NOMO-1 treated with dmso at 0.1 percent for 144 hours (cell line): ENCODE data around the gene ZNF574.
"Not testable (repeated sequence)": the region's sequence is repeated elsewhere in the genome, so short reads cannot be mapped to it uniquely, and the experiment has no call there.

Source experiments
- DNase-seq: peaks from one replicate; lab custom pipeline; 2025; ENCODE audit not compliant: unreplicated experiment; lab: John Stamatoyannopoulos, UW

ZNF574 gene

GRCh38 chr19:42098781-42099180 is 22.8 kb downstream of the ZNF574 start:
- DNase-seq: no peak

- DNase-seq: no peak
Observed at GRCh38 chr19:42099336-42099925, 23.5 kb downstream of the ZNF574 start.

DNA sequence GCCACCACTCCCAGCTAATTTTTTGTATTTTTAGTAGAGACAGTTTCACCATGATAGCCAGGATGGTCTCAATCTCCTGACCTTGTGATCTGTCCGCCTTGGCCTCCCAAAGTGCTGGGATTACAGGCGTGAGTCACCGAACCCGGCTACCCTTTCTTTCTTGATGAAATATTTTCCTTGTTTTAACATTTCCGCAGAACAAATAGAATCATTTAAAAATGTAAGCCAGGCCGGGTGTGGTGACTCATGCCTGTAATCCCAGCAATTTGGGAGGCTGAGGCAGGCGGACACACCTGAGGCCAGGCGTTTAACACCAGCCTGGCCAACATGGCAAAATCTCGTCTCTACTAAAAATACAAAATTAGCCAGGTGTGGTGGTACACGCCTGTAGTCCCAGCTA is 24.3 kb downstream of the ZNF574 start:
- not testable (repeated sequence) for DNase-seq

DNA sequence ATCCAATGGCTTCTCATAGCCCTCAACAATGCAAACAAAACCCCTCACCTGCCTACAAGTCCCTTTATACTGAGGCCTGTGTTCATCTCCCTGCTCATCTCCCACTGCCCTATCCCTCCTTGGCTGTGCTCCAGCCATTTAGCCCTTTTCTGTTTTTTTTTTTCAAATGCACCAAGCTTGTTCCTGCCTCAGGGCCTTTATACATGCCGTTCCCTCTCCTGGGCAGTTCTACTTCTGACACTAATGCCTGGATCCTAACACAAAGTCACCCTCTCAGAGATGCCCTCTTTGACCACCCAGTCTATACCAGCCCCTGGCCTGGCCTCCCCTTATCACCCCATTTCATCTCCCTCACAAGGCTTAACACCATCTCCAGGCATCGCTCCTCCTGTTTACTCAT is 26.9 kb downstream of the ZNF574 start:
- no peak for DNase-seq

- DNase-seq: no peak
Observed at GRCh38 chr19:42105368-42105767, 29.4 kb downstream of the ZNF574 start.

DNA sequence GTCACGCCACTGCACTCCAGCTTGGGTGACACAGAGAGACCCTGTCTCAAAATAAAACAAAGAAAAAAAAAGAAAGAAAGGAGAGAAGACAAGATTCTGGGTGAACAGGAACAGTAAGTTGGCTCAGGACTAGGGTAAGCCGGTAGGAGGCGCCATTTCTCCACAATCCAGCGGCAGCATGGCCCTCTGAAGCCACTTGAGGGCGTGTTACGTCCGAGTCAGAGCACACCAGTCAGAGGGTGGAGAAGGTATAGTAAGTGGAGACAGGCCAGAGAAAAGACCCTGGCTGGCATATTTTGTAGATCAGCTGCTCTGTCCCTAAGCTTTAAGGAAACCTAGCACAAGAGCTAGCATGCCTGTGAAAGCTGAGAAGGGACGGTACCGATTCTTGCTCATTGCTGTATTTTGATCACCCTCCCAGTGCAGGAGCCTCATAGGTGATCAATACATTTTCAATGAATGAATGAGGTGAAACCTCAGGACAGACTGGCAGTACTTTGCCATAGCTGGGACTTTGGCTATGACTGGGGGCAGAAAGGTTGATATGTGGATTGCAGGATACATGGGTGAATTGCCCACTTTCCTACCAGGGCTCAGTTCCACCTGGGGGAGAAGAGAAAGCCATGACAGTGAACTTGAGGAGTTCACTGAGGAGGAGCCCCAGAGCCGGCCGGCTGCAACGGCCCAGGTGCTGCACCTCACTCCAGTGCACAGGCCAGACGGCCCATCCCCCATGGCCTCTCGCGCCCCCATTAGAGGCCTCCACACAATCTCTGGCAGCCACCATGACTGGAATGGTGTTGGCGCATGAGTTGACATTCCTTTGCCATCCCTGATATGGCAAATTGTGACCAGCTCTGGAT is 32.8 kb downstream of the ZNF574 start:
- peak; percentile 80 for DNase-seq

DNA sequence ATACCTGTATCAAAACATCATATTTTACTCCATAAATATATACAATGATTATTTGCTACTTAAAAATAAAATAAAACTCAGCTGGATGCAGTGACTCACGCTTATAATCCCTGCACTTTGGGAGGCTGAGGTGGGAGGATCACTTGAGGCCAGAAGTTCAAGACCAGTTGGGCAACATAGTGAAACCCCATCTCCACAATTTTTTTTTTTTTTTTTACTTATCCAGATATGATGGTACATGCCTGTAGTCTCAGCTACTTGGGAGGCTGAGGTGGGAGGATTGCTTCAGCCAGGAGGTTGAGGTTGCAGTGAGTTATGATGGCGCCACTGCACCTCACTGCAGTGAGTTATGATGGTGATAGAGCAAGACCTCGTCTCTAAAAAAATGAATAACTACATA is 33.9 kb downstream of the ZNF574 start:
- no peak for DNase-seq

DNA sequence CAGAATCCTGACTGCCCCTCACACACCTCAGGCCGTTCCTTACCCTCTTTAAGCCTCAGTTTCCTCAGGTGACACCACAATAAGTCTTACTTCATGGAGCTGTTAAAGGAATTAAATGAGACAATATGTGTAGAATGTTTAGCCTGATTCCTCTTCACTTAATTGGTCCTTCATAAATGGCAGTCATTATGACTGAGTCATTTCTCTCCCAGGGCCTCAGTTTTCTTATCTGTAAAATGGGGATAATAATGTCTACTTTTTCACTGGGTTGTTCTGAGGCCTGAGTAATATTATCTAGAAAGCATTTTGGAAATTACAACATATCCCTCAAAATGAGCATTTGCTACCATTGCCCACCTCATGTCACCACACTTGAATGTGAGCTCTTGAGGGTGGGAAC is 34.7 kb downstream of the ZNF574 start:
- no peak for DNase-seq

- no peak for DNase-seq
Observed at GRCh38 chr19:42111384-42111783, 35.4 kb downstream of the ZNF574 start.

- DNase-seq: no peak
Observed at GRCh38 chr19:42111811-42112210, 35.8 kb downstream of the ZNF574 start.

DNA sequence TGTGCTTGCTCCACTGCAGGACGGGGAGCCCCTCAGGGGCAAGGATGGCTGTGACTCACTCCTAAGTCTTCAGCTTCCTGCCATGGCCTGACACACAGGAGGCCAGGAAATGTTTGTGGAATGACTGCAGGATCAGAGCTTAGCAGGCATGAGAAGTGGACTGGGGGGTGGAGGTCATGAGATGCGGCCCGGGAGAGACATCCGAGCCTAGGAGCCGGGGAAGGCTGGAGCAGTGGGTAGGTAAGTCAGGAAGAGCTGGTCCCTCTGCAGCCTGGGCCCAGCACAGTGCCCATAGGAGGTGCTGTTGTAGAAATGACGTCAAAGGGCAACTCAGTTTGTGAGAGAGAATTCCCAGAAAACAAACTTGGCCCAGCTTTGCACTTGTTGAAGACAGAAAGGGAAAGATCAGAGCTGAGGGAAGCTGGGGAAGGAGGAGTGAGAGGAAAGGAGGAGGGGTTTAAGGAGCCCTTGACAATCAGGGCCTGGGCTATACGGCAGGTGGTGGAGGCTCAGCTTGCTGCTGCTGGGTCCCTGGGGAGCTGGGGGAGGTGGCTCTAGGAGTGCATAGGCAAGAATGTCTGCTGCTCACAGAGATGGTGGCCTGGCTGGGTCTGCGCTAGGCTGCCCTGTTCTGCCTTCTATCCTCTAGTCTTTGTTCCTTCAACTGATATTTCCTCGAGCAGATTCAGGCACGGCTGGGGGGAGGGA is 37.8 kb downstream of the ZNF574 start:
- DNase-seq: no peak

DNA sequence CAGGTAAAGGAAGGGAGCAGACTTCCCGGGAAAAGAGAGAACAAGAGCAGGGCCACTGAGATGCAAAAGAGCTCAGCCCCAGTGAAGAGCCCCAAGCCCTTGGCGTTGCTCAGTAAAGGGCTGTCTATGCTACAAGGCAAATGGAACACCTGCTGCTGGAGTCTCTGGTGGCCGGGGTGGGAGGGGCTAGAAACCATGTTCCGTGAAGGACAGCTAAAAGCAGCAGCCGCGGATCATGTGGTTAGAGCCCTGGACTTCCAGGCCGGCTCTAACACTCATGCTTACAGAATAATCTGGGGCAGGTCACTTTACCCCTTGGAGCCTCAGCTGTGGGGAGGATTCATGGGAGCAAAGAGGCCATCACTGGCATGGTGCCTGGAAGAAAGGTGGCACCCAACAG is 38.4 kb downstream of the ZNF574 start:
- no peak for DNase-seq

- no peak for DNase-seq
Observed at GRCh38 chr19:42115219-42115618, 39.3 kb downstream of the ZNF574 start.

DNA sequence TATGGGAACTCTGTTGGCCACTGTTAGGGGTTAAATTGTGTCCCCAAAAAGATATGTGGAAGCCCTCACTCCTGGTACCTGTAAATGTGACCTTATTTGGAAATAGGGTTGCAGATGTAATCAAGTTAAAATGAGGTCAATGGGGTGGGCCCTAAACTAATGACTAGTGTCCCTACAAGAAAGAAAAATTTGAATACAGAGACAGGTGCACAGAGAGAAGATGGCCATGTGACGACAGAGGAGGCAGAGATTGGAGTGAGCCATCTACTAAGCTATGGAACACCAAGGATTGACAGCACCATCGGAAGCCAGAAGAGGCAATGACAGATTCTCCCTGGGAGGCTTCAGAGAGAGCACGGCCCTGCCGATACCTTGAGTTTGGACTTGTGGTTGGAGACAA is 39.7 kb downstream of the ZNF574 start:
- no peak for DNase-seq

- DNase-seq: no peak
Observed at GRCh38 chr19:42116308-42117075, 40.5 kb downstream of the ZNF574 start.

DNA sequence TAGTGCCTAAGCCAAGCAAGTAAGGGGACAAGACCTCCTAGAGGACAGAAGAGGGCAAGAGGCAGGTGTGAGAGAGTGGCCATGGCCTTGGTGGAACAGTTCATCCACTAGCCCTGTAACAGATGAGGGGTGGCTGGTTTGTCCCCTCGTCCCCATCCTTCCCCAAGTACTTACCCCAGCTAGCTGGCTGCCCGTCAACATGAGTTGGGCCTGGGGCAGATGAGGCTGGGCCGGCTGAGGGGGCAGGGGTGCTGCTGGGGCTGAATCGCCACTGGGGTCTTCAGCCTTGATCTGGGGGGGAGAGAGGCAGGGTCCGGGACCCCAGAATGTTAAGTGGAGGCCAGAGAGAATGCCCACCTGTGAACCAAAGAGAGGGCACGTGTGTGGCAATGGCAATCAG is 41.1 kb downstream of the ZNF574 start:
- no peak for DNase-seq

- DNase-seq: no peak
Observed at GRCh38 chr19:42120276-42120980, 44.5 kb downstream of the ZNF574 start.

- DNase-seq: no peak
Observed at GRCh38 chr19:42121036-42121621, 45.2 kb downstream of the ZNF574 start.

DNA sequence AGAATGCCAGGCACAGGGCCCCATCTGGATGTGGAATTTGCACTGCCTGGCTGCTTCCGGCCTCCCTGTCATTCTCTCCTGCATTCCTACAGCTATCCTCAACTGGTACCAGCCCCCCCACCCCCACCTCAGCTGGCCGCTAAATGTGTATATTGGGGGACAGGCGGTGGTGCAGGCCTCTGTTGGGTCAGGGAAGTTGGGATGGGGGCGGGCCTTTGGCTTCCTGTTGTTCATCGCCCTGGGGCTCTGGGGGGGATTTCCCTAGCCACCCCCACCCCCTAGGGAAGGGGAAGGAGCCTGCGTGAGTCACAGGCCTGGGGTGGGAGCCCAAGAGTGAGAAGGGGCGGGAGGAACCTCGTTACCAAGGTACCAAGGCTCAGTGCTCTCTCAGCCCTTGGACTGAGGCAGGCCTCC is 45.7 kb downstream of the ZNF574 start:
- peak; percentile 53 for DNase-seq
